ENCODE measurements around the gene MAP2K2. TPM values are rescaled to one million over a fixed set of nuclear protein-coding genes. Genes with fewer than 3 reads are reported as not detected.

Gene MAP2K2
- total RNA-seq, 1 donor from 2014 or later: 156 TPM

DNA sequence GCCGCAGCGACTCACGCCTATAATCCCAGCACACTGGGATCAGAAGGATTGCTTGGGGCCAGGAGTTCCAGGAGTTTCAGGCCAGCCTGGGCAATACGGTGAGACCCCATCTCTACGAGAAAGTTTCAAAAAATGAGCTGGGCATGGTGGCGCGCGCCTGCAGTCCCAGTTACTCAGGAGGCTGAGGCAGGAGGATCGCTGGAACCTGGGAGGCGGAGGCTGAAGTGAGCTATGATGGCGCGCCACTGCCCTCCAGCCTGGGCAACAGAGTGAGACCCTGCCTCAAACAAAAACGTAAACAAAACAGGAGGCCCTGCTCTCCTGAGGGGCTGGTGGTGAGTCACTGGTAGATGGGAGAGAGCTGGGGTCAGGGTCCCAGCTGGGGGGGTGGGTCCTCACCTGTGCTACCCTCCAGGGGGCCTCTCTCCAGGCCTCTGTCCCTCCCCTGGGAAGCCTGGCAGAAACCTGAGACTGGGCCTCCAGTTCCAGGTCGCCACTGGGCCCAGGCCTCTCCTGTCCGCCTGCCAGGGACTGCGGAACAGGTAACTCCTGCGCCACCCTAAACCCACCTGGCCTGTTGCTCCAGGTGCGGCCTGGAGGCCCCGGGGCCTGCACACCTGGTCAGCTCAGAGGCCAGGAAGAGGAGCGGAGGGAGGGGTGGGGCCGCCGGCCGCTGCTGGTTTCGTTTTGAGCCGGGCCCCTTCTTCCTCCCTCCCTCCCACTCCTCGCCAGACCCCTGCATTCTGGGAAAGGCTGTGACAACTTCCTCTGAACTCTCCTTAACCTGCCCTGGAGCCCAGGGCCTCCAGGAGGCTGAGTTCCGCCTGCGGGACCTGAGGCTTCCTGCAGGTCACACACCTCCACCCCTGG, 40.0 kb downstream of the MAP2K2 start:
- intact Hi-C loops (cut with micrococcal nuclease): no loop called here

- intact Hi-C loops (cut with micrococcal nuclease): no loop called here
These were observed 41.8 kb downstream of the MAP2K2 start for GRCh38 chr19:4082172-4082571.

DNA sequence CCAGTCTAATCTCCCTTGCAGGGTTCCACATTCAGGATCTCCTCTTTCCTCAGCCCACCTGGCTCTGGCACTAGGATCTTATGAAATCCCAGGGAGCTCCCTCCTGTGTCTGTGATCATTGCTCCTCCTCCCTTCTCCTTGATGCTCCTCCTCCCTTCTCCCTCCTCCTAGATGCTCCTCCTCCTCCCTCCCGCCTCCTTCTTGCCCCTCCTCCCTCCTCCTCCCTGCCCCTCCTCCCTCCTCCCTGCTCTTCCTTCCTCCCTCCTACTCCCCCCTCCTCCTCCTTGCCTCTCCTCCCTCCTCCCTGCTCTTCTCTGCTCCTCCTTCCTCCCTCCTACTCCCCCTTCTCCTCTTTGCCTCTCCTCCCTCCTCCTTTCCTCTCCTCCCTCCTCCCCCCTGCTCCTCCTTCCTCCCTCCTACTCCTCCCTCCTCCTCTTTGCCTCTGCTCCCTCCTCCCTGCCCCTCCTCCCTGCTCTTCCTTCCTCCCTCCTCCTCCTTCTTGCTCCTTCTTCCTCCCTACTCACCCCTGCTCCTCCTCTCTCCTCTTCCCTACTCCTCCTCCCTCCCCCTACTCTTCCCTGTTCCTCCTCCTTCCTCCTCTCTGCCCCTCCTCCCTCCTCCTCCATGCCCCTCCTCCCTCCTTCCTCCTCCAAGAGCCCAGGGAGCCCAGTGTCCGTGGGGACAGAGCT, 42.3 kb downstream of the MAP2K2 start:
- intact Hi-C loops (cut with micrococcal nuclease): no loop called here

DNA sequence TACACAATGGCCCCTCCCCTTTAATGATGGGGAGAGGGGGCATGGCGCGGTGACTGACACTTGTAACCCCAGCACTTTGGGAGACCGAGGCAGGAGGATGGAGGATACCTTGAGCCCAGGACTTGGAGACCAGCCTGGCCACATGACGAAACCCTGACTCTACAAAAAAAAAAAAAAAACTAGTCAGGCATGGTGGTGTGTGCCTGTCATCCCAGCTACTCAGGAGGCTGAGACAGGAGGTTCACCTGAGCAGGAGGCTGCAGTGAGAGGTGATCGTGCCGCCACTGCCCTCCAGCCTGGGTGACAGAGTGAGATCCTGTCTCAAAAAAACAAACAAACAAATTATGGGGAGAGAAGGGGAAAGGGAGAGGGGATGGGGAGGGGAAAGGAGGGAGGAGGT, 43.4 kb downstream of the MAP2K2 start:
- intact Hi-C loops (cut with micrococcal nuclease): no loop called here

DNA sequence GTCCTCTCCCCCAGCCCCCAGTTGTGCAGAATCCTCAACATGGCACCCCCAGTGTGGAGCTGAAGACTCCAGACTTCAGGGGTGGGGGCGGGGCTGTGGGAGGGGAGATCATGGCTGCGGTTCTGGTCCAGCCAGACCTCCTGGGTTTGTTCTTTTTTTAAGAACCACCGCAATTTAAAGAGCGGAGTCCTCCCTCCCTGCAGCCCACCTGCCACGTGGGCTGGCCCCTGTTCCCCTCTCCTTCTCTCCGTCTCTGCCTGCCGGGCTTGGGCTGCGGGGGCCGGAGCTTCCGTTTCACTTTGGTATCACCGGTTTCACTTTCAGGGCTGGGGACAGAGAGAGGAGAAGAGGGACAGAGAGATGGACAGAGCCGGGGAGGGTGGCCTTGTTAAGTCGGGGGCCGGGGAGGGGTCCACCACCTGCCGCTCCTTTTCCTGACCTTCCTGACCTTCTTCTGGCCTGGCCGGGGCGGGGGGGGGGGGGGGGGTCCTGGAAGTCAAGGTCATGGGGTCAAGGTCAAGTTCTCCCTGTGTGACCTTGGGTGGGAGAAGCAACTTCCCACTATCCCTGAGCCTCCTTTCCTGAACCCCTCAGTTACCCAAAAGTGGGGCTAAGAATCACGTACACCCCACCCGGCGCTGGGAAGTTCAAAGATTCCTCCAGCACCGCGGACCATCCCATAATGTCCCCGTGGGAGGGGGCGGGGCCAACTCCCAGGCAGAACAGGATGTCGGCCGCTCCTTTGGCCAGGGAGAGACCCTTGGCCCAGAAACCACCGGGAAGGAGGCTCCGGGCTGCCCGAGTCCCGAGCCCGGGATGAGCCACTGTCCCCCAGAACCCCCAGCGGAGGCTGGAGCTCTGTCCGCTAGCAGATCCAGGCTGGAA, 45.9 kb downstream of the MAP2K2 start:
- intact Hi-C loops (cut with micrococcal nuclease): loop anchor here (1.0 kb wide), 1 partner anchor 12 kb away; the partner anchor contains the start of gene ZBTB7A

DNA sequence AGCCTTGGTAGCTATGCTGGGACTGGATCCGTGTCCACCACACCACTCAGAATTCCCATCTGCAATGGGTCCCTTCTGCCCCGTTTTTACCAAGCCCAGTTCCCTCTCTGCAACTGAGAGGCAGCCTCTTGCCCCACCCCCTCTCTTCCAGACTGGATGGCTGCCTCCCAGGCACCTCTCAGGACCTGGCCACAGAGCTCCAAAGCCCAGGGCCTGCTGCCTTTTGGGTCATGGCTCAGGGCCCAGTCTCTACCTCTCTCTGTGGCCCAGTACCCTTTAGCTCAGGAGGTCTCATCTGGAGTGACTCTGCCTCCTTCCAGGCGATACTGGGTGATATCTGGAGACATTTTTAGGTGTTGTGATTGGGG, 46.9 kb downstream of the MAP2K2 start:
- intact Hi-C loops (cut with micrococcal nuclease): no loop called here

GRCh38 chr19:4075373-4075772, 48.5 kb downstream of the MAP2K2 start:
- intact Hi-C loops (cut with micrococcal nuclease): no loop called here

- intact Hi-C loops (cut with micrococcal nuclease): no loop called here
These were observed 52.3 kb downstream of the MAP2K2 start for GRCh38 chr19:4071610-4072009.

- intact Hi-C loops (cut with micrococcal nuclease): no loop called here
These were observed 54.5 kb downstream of the MAP2K2 start for GRCh38 chr19:4069331-4069959.

DNA sequence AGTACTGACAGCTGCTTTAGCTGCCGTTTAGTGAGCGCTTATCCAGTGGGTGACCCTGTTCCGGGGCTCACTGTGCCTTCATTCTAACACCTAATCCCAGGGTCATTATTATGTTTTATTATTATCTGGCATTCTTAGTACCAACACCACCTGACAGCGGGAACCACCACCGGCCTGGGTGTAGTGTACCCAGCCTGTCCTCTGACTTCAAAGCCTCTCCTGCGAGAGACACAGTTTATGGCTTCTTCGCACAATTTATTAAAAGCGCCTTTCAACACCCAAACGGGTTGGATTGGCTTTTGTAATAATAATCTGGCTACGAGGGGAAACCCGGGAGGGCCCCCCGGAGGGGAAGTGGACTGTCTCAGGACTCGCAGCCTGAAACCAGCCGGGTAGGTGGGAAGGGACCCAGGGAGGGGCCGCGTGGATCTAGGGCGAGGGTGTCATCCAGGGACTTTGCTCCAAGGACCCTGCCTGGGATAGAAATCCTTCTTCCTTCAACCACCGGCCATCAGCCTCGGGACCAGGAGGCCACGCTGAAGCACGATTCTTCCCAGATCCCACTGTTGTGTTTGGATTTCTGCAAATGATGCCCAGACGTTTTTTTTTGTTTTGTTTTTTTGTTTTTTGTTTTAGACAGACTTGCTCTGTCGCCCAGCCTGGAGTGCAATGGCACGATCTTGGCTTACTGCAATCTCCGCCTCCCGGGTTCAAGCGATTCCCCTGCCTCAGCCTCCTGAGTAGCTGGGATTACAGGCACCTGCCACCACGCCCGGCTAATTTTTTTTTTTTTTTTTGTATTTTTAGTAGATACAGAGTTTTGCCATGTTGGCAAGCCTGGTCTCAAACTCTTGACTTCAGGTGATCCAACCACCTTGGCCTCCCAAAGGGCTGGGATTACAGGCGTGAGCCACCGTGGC, 55.6 kb downstream of the MAP2K2 start:
- intact Hi-C loops (cut with micrococcal nuclease): no loop called here

- intact Hi-C loops (cut with micrococcal nuclease): loop anchor here (2.0 kb wide), 2 partner anchors 47 to 179 kb away; partner anchors contain the start of gene YJU2
These were observed 56.4 kb downstream of the MAP2K2 start for GRCh38 chr19:4067396-4068046.

DNA sequence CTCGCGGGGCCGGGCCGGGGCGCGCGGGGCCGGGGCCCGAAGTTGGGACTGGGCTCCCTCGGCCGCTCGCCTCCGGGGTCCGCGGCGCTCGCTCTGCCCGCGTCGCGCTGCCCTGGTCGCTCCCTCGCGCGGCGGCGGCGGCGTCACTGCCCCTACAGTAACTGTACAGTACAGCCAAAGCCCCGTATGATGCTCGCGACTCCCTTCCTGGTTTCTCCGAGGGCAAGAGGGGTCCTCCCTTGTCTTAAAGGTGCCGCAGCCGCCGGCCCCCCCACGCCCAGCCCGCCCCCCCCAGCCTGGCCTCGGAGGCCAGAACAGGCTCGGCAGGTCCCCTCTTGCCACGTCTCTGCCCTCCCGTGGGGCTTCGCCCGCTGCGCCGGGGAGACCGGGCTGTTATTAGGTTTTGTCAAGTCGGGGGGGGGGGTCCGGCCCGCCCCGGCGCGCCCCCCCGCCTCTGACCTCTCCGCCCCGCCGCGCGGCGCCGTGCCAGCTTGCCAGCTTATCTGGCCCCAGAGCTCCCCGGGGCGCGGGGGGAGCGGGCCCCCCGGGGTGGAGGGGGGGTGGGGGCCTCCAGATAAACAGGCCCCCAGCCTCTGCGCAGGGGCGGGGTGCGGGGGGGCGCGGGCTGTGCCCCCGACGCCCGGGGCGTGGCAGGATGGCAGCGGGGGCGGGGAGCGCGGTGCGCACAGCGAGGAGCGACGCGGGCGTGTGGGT, 57.1 kb downstream of the MAP2K2 start, which contains the start of gene ZBTB7A:
Gene ZBTB7A, minus strand, starts transcription at position 218 of the 714 bp plus-strand sequence. CDS start 11,667 bp downstream, outside the sequence.
- intact Hi-C loops (cut with micrococcal nuclease): loop anchor here (1.0 to 2.0 kb wide), 11 partner anchors 11 to 404 kb away; partner anchors contain the start of genes ANKRD24, MAP2K2, PIAS4 and SIRT6

- intact Hi-C loops (cut with micrococcal nuclease): loop anchor here (1.0 to 2.0 kb wide), 11 partner anchors 12 to 405 kb away; partner anchors contain the start of genes ANKRD24, MAP2K2, PIAS4 and SIRT6
These were observed 57.7 kb downstream of the MAP2K2 start for GRCh38 chr19:4066176-4066606.

GRCh38 chr19:4065430-4066175, 58.3 kb downstream of the MAP2K2 start:
- intact Hi-C loops (cut with micrococcal nuclease): loop anchor here (1.0 to 2.0 kb wide), 11 partner anchors 13 to 406 kb away; partner anchors contain the start of genes ANKRD24, MAP2K2, PIAS4 and SIRT6

- intact Hi-C loops (cut with micrococcal nuclease): no loop called here
These were observed 59.2 kb downstream of the MAP2K2 start for GRCh38 chr19:4064496-4065260.

- intact Hi-C loops (cut with micrococcal nuclease): no loop called here
These were observed 59.8 kb downstream of the MAP2K2 start for GRCh38 chr19:4064149-4064495.

All from T-helper 1 cell treated with Interleukin-12 subunit alpha and Interleukin-12 subunit beta and Interleukin-4 antibody, amounts not matched to agents 30 ng/mL and 1 ng/mL, for 36 hours (primary cell).